Lower leg skin (tissue), 3 donors: ENCODE data around the gene DOCK1.

Experiments
- POLR2A ChIP-seq, 2 donors: fragments of 450-650 bp; IDR thresholded peaks; one replicate each; pipeline ENCODE4 v1.6.1; 2016 to 2017; ENCODE audit warnings: antibody characterized with exemption in 2 of 2, mild to moderate bottlenecking in 1 of 2, moderate library complexity in 1 of 2
- TF ChIP-seq, protein P1 (sequence below), 3 donors: fragments of 450-650 bp; IDR thresholded peaks; one replicate each; pipeline ENCODE4 v1.5.1; 2016; ENCODE audit warnings: antibody characterized with exemption in 3 of 3, mild to moderate bottlenecking in 3 of 3, moderate library complexity in 2 of 3

DNA sequence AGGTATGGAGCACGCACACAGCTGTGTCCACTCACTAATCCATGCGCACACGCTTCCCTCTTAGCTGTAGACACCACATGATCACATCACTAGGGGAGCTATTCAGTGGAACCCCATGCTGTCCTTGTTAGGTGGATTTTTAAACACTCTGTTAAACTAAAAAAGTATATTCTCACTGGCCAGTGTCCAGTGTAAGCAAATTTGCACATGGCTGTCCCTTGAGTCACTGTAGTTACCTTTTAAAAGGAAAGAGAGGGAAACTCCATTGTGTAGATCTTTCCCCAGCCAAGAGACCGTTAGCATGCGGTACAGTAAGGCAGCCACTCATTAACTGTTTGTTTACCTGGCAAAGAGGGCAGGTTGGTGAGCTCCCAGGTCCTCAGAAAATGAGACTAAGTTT, 372.8 kb downstream of the DOCK1 start:
- TF ChIP-seq, protein P1, sequence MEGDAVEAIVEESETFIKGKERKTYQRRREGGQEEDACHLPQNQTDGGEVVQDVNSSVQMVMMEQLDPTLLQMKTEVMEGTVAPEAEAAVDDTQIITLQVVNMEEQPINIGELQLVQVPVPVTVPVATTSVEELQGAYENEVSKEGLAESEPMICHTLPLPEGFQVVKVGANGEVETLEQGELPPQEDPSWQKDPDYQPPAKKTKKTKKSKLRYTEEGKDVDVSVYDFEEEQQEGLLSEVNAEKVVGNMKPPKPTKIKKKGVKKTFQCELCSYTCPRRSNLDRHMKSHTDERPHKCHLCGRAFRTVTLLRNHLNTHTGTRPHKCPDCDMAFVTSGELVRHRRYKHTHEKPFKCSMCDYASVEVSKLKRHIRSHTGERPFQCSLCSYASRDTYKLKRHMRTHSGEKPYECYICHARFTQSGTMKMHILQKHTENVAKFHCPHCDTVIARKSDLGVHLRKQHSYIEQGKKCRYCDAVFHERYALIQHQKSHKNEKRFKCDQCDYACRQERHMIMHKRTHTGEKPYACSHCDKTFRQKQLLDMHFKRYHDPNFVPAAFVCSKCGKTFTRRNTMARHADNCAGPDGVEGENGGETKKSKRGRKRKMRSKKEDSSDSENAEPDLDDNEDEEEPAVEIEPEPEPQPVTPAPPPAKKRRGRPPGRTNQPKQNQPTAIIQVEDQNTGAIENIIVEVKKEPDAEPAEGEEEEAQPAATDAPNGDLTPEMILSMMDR (IDR thresholded peaks at IDR 0.05) = no peak
- no peak for TF ChIP-seq POLR2A (IDR thresholded peaks at IDR 0.05)
